Activated CD4-positive, alpha-beta T cell treated with anti-CD3 and anti-CD28 coated beads for 4 hours (primary cell): ENCODE measurements around the gene ZBTB6.

ENCODE experiments used
- DNase-seq, 2 donors: peaks; one replicate each; pipeline ENCODE4 v3.0.0-alpha.2; 2020

Gene ZBTB6

GRCh38 chr9:122912964-122913673 is at the start of gene ZBTB6:
ZBTB6 (minus strand) TSS chr9:122913323; CDS start chr9:122912072, 1,251 bp downstream.
- peak; percentile 59 to 64 for DNase-seq

GRCh38 chr9:122961139-122961538 is 48.0 kb upstream of the ZBTB6 start:
- no peak for DNase-seq

- DNase-seq, result no peak
Measured at GRCh38 chr9:122955961-122956360, 42.8 kb upstream of the ZBTB6 start.

- no peak for DNase-seq
Measured at GRCh38 chr9:122954253-122954691, 41.1 kb upstream of the ZBTB6 start.

- no peak for DNase-seq
Measured at GRCh38 chr9:122951056-122951455, 37.9 kb upstream of the ZBTB6 start.

- DNase-seq, result no peak
Measured at GRCh38 chr9:122950263-122950662, 37.1 kb upstream of the ZBTB6 start.

GRCh38 chr9:122949696-122950095 is 36.6 kb upstream of the ZBTB6 start:
- DNase-seq, result no peak

- DNase-seq, result no peak
Measured at GRCh38 chr9:122948313-122948712, 35.2 kb upstream of the ZBTB6 start.

- no peak for DNase-seq
Measured at GRCh38 chr9:122946461-122947005, 33.4 kb upstream of the ZBTB6 start.

GRCh38 chr9:122944960-122945888 is 32.1 kb upstream of the ZBTB6 start:
- DNase-seq, result no peak

- peak in 1 of 2 donors; percentile 4 for DNase-seq
Measured at GRCh38 chr9:122941582-122942234, 28.6 kb upstream of the ZBTB6 start.

- peak; percentile 99 to 100 for DNase-seq
Measured at GRCh38 chr9:122940749-122941581, 27.8 kb upstream of the ZBTB6 start, which contains the start of gene RABGAP1. RABGAP1 (plus strand) TSS chr9:122941020; CDS start chr9:122957060, 16,040 bp downstream.

GRCh38 chr9:122940454-122940748 is 27.3 kb upstream of the ZBTB6 start:
- no peak for DNase-seq

GRCh38 chr9:122939601-122940000 is 26.5 kb upstream of the ZBTB6 start:
- DNase-seq, result no peak

- DNase-seq, result no peak
Measured at GRCh38 chr9:122936883-122937282, 23.8 kb upstream of the ZBTB6 start.

GRCh38 chr9:122936464-122936863 is 23.3 kb upstream of the ZBTB6 start:
- DNase-seq, result no peak

- DNase-seq, result peak; percentile 84
Measured at GRCh38 chr9:122931226-122932121, 18.4 kb upstream of the ZBTB6 start, which contains the start of gene ZBTB26. ZBTB26 (minus strand) TSS chr9:122931512; CDS start chr9:122919934, 11,578 bp downstream.

- no peak for DNase-seq
Measured at GRCh38 chr9:122930541-122931225, 17.6 kb upstream of the ZBTB6 start.

- DNase-seq, result no peak
Measured at GRCh38 chr9:122929796-122930354, 16.8 kb upstream of the ZBTB6 start.

GRCh38 chr9:122923947-122924346 is 10.8 kb upstream of the ZBTB6 start:
- no peak for DNase-seq
